H1 (cell line): ENCODE measurements around the gene STAT5A. TPM values are rescaled to one million over a fixed set of nuclear protein-coding genes. Genes with fewer than 3 reads are reported as not detected.

Experiments
- CTCF ChIA-PET: fragments of 300-600 bp; sonication (Branson Sonifier 250); formaldehyde crosslinking; loops from one replicate; lab custom pipeline; 2021; ENCODE audit not compliant: partially characterized antibody; lab: Charles Lee
- POLR2A ChIA-PET: fragments of 300-600 bp; sonication (Branson Sonifier 250); formaldehyde crosslinking; loops from one replicate; lab custom pipeline; 2021; ENCODE audit warnings: inconsistent platforms; ENCODE audit not compliant: partially characterized antibody; lab: Charles Lee
- DNase-seq, 2 experiments: peaks; one replicate each; pipeline versions ENCODE4 v3.0.0 to v3.0.0-alpha.2; 2010 to 2022; ENCODE audit warnings: low spot score in 2 of 2, low read depth in 1 of 2, mixed read lengths in 1 of 2
- FAIRE-seq: peaks from 2 replicates; lab custom pipeline; 2011; peaks lifted over from hg19 to GRCh38; lab: Jason Lieb, UNC
- H2AFZ ChIP-seq: 2 replicates; pipeline ENCODE4 v1.8.1; 2012; ENCODE audit warnings: low read length, inconsistent platforms
- H2AK5ac ChIP-seq: 2 replicates; pipeline ENCODE4 v1.6.1; 2013; ENCODE audit warnings: low read depth, low read length
- H2BK120ac ChIP-seq: replicated peaks from 2 replicates; pipeline ENCODE3; 2013; ENCODE audit warnings: low read depth, low read length, inconsistent platforms
- H2BK12ac ChIP-seq: 2 replicates; pipeline ENCODE4 v1.6.1; 2013; ENCODE audit warnings: low read depth, low read length
- H2BK15ac ChIP-seq: 2 replicates; pipeline ENCODE4 v1.6.1; 2013; ENCODE audit warnings: low read length
- H2BK20ac ChIP-seq: 2 replicates; pipeline ENCODE4 v1.6.1; 2013; ENCODE audit warnings: low read length
- H2BK5ac ChIP-seq: 2 replicates; pipeline ENCODE4 v1.6.1; 2013; ENCODE audit warnings: low read depth, low read length
- H3K14ac ChIP-seq: 2 replicates; pipeline ENCODE4 v1.6.1; 2013; ENCODE audit warnings: inconsistent platforms; ENCODE audit not compliant: insufficient read length
- H3K18ac ChIP-seq: 2 replicates; pipeline ENCODE4 v1.6.1; 2013; ENCODE audit warnings: low read length; ENCODE audit errors: extremely low read depth
- H3K23ac ChIP-seq: 2 replicates; pipeline ENCODE4 v1.6.1; 2013; ENCODE audit warnings: inconsistent platforms; ENCODE audit not compliant: insufficient read length
- H3K23me2 ChIP-seq: 2 replicates; pipeline ENCODE4 v1.6.1; 2013; ENCODE audit warnings: low read depth, low read length
- H3K27ac ChIP-seq: 2 replicates; pipeline ENCODE4 v1.6.1; 2011; ENCODE audit warnings: low read depth, low read length, inconsistent platforms
- H3K27me3 ChIP-seq, 4 experiments: replicated peaks in 1 of 4; 1 replicate in 1 of 4; 2 replicates in 3 of 4; pipeline versions ENCODE4 v1.6.1 to v1.8.1; 2011 to 2013; ENCODE audit warnings: low read length in 3 of 4, mild to moderate bottlenecking in 3 of 4, inconsistent platforms in 2 of 4, mixed read lengths in 2 of 4, moderate library complexity in 1 of 4; ENCODE audit not compliant: control insufficient read depth in 3 of 4, insufficient read depth in 3 of 4; ENCODE audit errors: extremely low read depth in 1 of 4
- H3K36me3 ChIP-seq, 4 experiments: 2 replicates each; pipeline versions ENCODE4 v1.6.1 to v1.8.1; 2011 to 2013; ENCODE audit warnings: mild to moderate bottlenecking in 4 of 4, low read length in 3 of 4, moderate library complexity in 2 of 4, control low read depth in 1 of 4, inconsistent platforms in 1 of 4; ENCODE audit not compliant: insufficient read depth in 4 of 4, control insufficient read depth in 2 of 4
- H3K4ac ChIP-seq: replicated peaks from 2 replicates; pipeline ENCODE3; 2013; ENCODE audit warnings: low read length, low read depth, mixed read lengths, inconsistent platforms; ENCODE audit not compliant: insufficient read length
- H3K4me1 ChIP-seq, 4 experiments: replicated peaks in 1 of 4; 1 replicate in 1 of 4; 2 replicates in 3 of 4; pipeline versions ENCODE4 v1.6.1 to v1.8.1; 2011 to 2013; ENCODE audit warnings: low read length in 3 of 4, inconsistent platforms in 2 of 4, mixed read lengths in 1 of 4; ENCODE audit not compliant: insufficient read depth in 4 of 4, control insufficient read depth in 3 of 4
- H3K4me2 ChIP-seq, 2 experiments: 2 replicates each; pipeline versions ENCODE4 v1.6.1 to v1.8.1; 2011 to 2013; ENCODE audit warnings: low read depth in 2 of 2, low read length in 2 of 2, control low read depth in 1 of 2, inconsistent platforms in 1 of 2, mild to moderate bottlenecking in 1 of 2; ENCODE audit not compliant: insufficient read depth in 1 of 2
- H3K4me3 ChIP-seq, 4 experiments: fragments of 200-600, 300-600 bp in 1 of 4; sonication (generic), shearing (Covaris generic), sonication (Bioruptor Twin) in 1 of 4; 2 replicates each; pipeline versions ENCODE4 v1.5.1 to v1.8.1; 2011 to 2016; ENCODE audit warnings: low read length in 4 of 4, low read depth in 3 of 4, control low read depth in 2 of 4, inconsistent platforms in 2 of 4, mild to moderate bottlenecking in 2 of 4, mixed read lengths in 1 of 4, moderate library complexity in 1 of 4; ENCODE audit not compliant: insufficient read depth in 2 of 4; ENCODE audit errors: extremely low read depth in 1 of 4
- H3K56ac ChIP-seq: replicated peaks from 2 replicates; pipeline ENCODE3; 2013; ENCODE audit warnings: low read depth, mild to moderate bottlenecking, mixed read lengths, low read length, inconsistent platforms; ENCODE audit not compliant: insufficient read length
- H3K79me1 ChIP-seq: 2 replicates; pipeline ENCODE4 v1.6.1; 2013; ENCODE audit warnings: low read depth, low read length, control low read depth
- H3K79me2 ChIP-seq, 2 experiments: 2 replicates each; pipeline versions ENCODE4 v1.6.1 to v1.8.1; 2012 to 2013; ENCODE audit warnings: low read length in 2 of 2, mild to moderate bottlenecking in 2 of 2, inconsistent platforms in 1 of 2; ENCODE audit not compliant: insufficient read depth in 2 of 2, control insufficient read depth in 1 of 2
- H3K9ac ChIP-seq, 4 experiments: replicated peaks in 1 of 4; 1 replicate in 1 of 4; 2 replicates in 3 of 4; pipeline versions ENCODE4 v1.6.1 to v1.8.1; 2011 to 2013; ENCODE audit warnings: low read depth in 3 of 4, low read length in 3 of 4, control low read depth in 2 of 4, mild to moderate bottlenecking in 2 of 4, moderate library complexity in 2 of 4, inconsistent platforms in 1 of 4; ENCODE audit errors: extremely low read depth in 1 of 4
- H3K9me3 ChIP-seq, 2 experiments: 2 replicates each; pipeline versions ENCODE4 v1.6.1 to v1.8.1; 2012 to 2013; ENCODE audit warnings: mild to moderate bottlenecking in 2 of 2, moderate library complexity in 2 of 2, control low read depth in 1 of 2, inconsistent platforms in 1 of 2, low read depth in 1 of 2, low read length in 1 of 2, mixed read lengths in 1 of 2; ENCODE audit not compliant: insufficient read depth in 2 of 2
- H4K20me1 ChIP-seq, 2 experiments: replicated peaks in 1 of 2; 2 replicates each; pipeline versions ENCODE3 to v1.8.1; 2011 to 2013; ENCODE audit warnings: inconsistent platforms in 2 of 2, low read length in 2 of 2, mild to moderate bottlenecking in 1 of 2; ENCODE audit not compliant: insufficient read depth in 2 of 2, control insufficient read depth in 1 of 2
- H4K5ac ChIP-seq: 2 replicates; pipeline ENCODE4 v1.6.1; 2013; ENCODE audit warnings: low read length, low read depth, mixed read lengths, inconsistent platforms; ENCODE audit not compliant: insufficient read length
- H4K8ac ChIP-seq: 2 replicates; pipeline ENCODE4 v1.8.0; 2013; ENCODE audit warnings: mild to moderate bottlenecking, moderate library complexity, low read length, inconsistent platforms; ENCODE audit not compliant: insufficient read depth; ENCODE audit errors: extremely low read depth
- H4K91ac ChIP-seq: replicated peaks from 2 replicates; pipeline ENCODE3; 2013; ENCODE audit warnings: low read length, mixed read lengths, inconsistent platforms; ENCODE audit not compliant: insufficient read length
- BRCA1 ChIP-seq: IDR thresholded peaks from 2 replicates; pipeline ENCODE4 v1.6.1; 2012; ENCODE audit warnings: low read depth, low read length, improper control_type of control experiment
- EGR1 ChIP-seq: IDR thresholded peaks from 2 replicates; pipeline ENCODE4 v1.6.1; 2011; ENCODE audit warnings: low read depth, low read length, borderline replicate concordance
- WGBS, 2 experiments: shearing (Covaris generic) in 1 of 2; methylation state at CpG; one replicate each; pipeline versions ENCODE4 v1.1.6 to v1.1.7; 2013 to 2015; ENCODE audit warnings: low lambda C conversion rate in 2 of 2, mixed read lengths in 2 of 2, inconsistent platforms in 1 of 2, low coverage in 1 of 2, missing lambda C conversion rate in 1 of 2; ENCODE audit not compliant: insufficient replicate concordance in 2 of 2, insufficient coverage in 1 of 2, insufficient read length in 1 of 2; ENCODE audit errors: extremely low coverage in 1 of 2, missing lambda C conversion rate in 1 of 2; 5-methylcytosine and 5-hydroxymethylcytosine counted together
- polyA plus RNA-seq, 7 experiments: library from polyadenylated mRNA; depleted of rRNA in 3 of 7; stranded (reverse) in 5 of 7; unstranded in 2 of 7; fragments of >200 nt in 5 of 7; fragments of 200-250 nt in 2 of 7; gene quantifications; 1 replicate in 5 of 7; 2 replicates in 1 of 7; 4 replicates in 1 of 7; pipeline versions ENCODE4 v1.2.1 to v1.2.3, GENCODE V29; 2011 to 2013; ENCODE audit warnings: missing spikeins in 2 of 7, mixed read lengths in 2 of 7
- total RNA-seq: library from RNA; stranded (reverse); fragmentation: NEBNext Ultra II Directional; extraction: Animal tissue kit (Norgen Biotek cat#: 25700); gene quantifications from 2 replicates; pipeline ENCODE4 v1.2.1, GENCODE V29; 2021
- TF ChIP-seq, protein P1 (sequence below): IDR thresholded peaks from 2 replicates; pipeline ENCODE4 v1.6.1; 2012; ENCODE audit warnings: low read length, inconsistent platforms

The STAT5A gene
- total and polyA plus RNA-seq, 2 of the 8 experiments (the other 6 are each of a cell fraction or from before 2014, with no cell fraction given): 4.2 to 5.4 TPM

DNA sequence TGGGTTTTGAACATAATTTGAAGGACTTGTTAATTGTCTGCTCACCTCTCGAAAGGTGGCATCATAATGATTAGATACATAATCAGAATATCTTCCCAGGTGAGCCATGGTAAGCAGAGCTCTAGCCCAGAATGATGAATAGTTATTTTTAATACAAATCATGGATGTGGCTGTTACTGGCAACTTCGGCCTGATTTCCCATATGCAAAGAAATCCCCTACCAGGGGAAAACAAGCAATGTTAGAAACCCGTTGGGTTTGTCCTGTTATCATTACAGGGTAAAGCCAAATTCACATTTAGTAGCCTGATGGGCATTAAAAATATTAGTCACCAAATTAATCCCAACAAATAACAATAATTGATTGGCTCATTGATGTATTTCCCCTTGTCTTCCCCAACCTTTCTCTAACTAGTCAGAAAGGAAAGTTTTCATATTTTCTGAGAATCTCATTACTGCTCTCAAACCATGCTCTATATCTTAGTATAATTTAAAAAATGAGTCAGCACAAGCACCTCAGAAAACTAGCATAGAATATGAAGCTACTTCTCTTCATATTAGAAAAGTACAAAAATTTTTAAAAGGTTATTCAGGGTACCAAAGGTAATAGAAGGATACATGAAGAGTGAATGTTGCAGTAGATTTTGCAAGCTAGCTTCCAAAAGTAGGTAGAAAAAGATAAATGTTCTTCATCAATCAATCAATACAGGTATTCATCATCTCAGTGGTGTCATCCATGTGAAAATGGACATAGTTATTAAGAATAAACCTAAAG is 17.1 kb upstream of the STAT5A start:
- Histone ChIP-seq H3K56ac (no peak overlapping the region), H2AK5ac (no peak overlapping the region), H3K27ac (no peak overlapping the region), H3K27me3 (no peaks in the 10 kb centered on the region), H3K23me2 (peaks cover 8% of the 10 kb centered on the region; the same call in 1 of the 2 replicates), H3K4me1 (peaks cover 5 to 14% (median 11%) of the 10 kb centered on the region in 4 experiments; a peak in 6 of 7 replicates), H3K9me3 (no peaks in the 10 kb centered on the region), H2BK20ac (no peak overlapping the region), H3K4me3 (no peak overlapping the region), H3K4me2 (no peak overlapping the region), H2BK12ac (no peak overlapping the region), H2BK15ac (no peak overlapping the region), H4K20me1 (peaks cover 0 to 4% of the 10 kb centered on the region in 2 experiments), H3K18ac (no peak overlapping the region), H4K8ac (no peak overlapping the region), H3K4ac (no peak overlapping the region), H4K5ac (no peak overlapping the region), H2BK120ac (no peak overlapping the region), H3K36me3 (no peaks in the 10 kb centered on the region), H3K14ac (no peak overlapping the region), H2AFZ (no peak overlapping the region), H2BK5ac (no peak overlapping the region), H3K79me1 (peaks cover 11% of the 10 kb centered on the region), H3K79me2 (peaks cover 6 to 78% of the 10 kb centered on the region in 2 experiments; a peak in 3 of 4 replicates), H4K91ac (no peak overlapping the region), H3K23ac (no peak overlapping the region), H3K9ac (no peak overlapping the region)
- TF ChIP-seq, protein P1, sequence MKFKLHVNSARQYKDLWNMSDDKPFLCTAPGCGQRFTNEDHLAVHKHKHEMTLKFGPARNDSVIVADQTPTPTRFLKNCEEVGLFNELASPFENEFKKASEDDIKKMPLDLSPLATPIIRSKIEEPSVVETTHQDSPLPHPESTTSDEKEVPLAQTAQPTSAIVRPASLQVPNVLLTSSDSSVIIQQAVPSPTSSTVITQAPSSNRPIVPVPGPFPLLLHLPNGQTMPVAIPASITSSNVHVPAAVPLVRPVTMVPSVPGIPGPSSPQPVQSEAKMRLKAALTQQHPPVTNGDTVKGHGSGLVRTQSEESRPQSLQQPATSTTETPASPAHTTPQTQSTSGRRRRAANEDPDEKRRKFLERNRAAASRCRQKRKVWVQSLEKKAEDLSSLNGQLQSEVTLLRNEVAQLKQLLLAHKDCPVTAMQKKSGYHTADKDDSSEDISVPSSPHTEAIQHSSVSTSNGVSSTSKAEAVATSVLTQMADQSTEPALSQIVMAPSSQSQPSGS: no peak
- TF ChIP-seq EGR1 (no peak), BRCA1 (no peak)
- no peak for FAIRE-seq
- POLR2A ChIA-PET: no interaction called here
- CTCF ChIA-PET: interaction anchor here (0.8 to 3.1 kb wide), 3 partner anchors 8 to 49 kb away, joined by 3 to 15 read pairs (median 5); no protein-coding TSS in a partner anchor
- 74% methylated on average over 3 of the region's 3 CpGs; no CpG with 5 or more reads in 1 of the 2 experiments for WGBS, 2 experiments
- DNase-seq: no peak
